Muscle of back (tissue), 13 donors: ENCODE measurements around the gene BICDL1. TPM values are rescaled to one million over a fixed set of nuclear protein-coding genes. Genes with fewer than 3 reads are reported as not detected.
"Not testable (repeated sequence)": the region's sequence is repeated elsewhere in the genome, so short reads cannot be mapped to it uniquely, and the experiment has no call there.

Experiments used
- DNase-seq, 3 donors: peaks; one replicate each; pipeline versions ENCODE4 v3.0.0 to v3.0.0-alpha.2; 2013
- long read RNA-seq, 9 donors: transcript quantifications; one replicate each; lab custom pipeline, GENCODE V29; 2026
- polyA plus RNA-seq, 10 donors: library from polyadenylated mRNA; unstranded; fragments of 120-200 nt; gene quantifications; one replicate each; pipeline ENCODE4 v1.2.1, GENCODE V29; 2013; ENCODE audit not compliant: insufficient read length in 10 of 10

Gene BICDL1
- polyA plus RNA-seq, result 1 to 10 TPM; 1.9 to 5.9 (median 3.5) TPM
- long read RNA-seq, donor 1, result 0 reads
- long read RNA-seq, donor 2, result 0 reads
- long read RNA-seq, donor 3, result 0 reads
- long read RNA-seq, donor 4, result 0 reads
- long read RNA-seq, donor 5, partial matches to known transcripts, result 26 of 26 reads
- long read RNA-seq, donor 5, other reads (novel, unspliced or antisense), result 0 of 26 reads
- long read RNA-seq, donor 6, result 0 reads
- long read RNA-seq, donor 7, result 0 reads
- long read RNA-seq, donor 8, result 0 reads
- long read RNA-seq, donor 9, result 0 reads

DNA sequence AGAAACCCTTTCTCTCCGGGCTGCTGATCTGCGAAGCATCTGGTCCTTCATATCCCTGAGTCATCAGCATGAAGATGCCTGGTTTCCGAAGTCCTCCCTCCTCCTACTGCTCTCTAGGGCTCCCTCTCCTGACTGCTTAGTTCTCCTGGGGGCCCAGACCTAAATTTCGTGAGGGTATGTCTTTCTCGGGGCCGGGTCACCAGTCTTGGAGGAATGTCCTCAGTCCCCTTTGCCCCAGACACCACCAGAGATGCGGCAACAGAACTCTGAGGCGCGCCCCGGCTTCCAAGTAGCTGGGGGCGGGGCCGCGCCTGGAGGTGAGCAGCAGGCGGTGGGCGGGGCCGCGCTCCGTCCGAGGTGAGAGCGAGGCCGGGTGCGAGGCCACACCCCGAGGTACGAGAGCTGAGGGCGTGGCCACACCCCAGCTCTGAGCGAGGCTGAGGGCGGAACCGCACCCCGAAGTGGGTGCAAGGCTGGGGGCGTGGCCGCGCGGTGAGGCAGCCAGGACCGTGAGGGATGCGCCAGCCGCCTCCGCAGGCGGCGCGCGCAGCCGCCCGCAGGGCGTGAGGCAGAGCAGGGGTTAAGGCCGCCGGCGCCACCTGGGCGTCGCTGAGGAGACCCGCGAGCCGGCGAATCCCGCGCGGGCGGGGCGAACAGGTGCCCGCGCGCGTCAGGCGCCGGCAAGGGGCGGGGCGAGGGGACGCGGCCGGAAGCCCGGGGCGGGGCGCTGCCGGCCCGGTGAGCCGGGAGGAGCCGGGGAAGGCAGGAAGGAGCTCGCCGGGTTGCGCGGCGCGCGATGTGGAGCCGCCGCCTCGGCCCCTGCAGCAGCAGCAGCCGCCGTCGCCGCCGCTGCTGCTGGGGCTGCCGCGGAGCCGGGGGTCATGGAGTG lies at the start of gene BICDL1:
BICDL1 (plus strand) TSS at position 765 of the 889 bp plus-strand sequence. CDS start 633 bp downstream, outside the sequence.
- peak; percentile 31 to 42 (median 42) for DNase-seq

GRCh38 chr12:119940897-119941296 lies 48.1 kb upstream of the BICDL1 start:
- DNase-seq, result peak in 1 of 3 donors; percentile 9

GRCh38 chr12:119942386-119942785 lies 46.6 kb upstream of the BICDL1 start:
- DNase-seq, result no peak

GRCh38 chr12:119946213-119946612 lies 42.8 kb upstream of the BICDL1 start:
- DNase-seq, result no peak

DNA sequence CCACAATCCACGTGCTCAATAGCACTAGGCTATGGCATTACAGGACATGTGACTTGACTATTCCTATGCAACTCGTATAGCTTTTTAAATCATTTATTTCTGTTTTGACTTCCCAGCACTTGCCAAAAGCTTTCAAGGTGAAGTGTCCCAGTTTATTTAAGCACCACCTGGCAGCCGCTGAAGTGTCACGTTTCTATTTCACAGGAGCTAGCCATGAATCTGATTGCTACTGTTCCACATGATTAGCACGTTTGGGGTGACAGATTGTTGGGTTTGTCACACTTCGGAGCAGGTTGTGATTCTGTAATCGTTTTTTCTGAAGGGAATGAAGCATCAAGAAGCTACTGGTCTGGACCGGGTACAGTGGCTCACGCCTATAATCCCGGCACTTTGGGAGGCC lies 39.9 kb upstream of the BICDL1 start:
- DNase-seq, result no peak

GRCh38 chr12:119949594-119949993 lies 39.4 kb upstream of the BICDL1 start:
- no peak for DNase-seq

DNA sequence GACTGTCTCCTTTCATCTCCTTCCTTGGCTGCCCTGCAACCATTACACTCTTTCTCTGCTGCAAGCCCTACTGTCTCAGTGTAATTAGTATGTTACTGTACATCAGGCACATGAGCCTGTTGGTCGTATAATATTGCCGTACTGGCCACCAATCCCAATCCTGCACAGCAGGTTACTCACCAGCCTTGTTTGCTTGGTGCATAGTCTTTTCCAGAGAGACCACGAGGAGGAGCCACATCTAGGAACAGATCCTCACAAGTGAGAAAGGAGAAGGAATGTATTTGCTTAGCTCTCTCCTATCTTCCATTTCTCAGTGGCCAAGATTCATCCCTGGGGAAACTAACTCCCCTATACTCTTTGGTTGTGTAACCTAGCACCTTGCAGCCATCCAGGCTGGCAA lies 33.0 kb upstream of the BICDL1 start:
- no peak for DNase-seq

- no peak for DNase-seq
Measured at GRCh38 chr12:119957135-119957534, 31.9 kb upstream of the BICDL1 start.

DNA sequence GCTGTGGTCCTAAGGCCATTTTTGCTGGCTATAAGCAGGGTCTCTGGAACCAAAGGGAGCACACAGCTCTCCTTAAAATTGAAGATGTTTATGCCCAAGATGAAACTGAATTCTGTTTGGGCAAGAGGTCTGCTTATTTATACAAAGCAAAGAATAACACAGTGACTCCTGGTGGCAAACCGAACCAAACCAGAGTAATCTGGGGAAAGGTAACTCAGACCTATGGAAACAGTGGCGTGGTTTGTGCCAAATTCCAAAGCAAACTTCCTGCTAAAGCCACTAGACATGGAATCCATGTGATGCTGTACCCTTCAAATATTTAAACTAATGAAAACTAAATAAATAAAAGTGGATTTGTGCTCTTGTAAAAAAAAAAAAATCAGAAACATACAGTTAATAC lies 29.6 kb upstream of the BICDL1 start:
- DNase-seq, result no peak

GRCh38 chr12:119964123-119964522 lies 24.9 kb upstream of the BICDL1 start:
- DNase-seq, result no peak

DNA sequence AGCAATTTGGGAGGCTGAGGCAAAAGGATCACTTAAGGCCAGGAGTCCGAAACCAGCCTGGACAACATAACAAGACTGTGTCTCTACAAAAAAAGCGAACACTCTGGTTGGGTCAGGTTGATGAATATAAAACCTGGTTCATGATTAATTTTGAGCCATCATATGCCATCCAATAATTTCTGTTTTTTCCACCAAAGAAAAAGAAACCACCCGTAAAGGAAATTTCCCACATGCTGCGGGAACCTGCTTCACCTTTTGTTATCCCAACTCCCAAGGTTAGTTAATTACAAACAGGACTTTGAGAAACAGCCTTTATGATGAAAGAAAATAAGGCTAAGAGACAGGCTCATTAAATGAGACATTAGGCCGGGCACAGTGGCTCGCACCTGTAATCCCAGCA lies 24.1 kb upstream of the BICDL1 start:
- no peak for DNase-seq

GRCh38 chr12:119980242-119980641 lies 8.8 kb upstream of the BICDL1 start:
- DNase-seq, result no peak

DNA sequence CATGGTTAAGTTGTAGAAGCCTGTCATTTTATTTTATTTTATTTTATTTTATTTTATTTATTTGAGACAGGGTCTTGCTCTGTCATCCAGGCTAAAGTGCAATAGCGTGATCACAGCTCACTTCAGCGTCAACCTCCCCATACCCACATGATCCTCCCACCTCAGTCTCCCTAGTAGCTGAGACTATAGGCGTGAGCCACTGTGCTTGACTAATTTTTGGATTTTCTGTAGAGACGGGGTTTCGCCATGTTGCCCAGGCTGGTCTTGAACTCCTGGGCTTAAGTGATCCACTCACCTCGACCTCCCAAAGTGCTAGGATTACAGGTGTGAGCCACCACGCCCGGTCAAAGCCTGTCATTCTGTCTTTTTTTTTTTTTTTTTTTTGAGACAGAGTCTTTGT lies 8.3 kb upstream of the BICDL1 start:
- DNase-seq, result not testable (repeated sequence)

GRCh38 chr12:119989361-119989730 lies 310 bp downstream of the BICDL1 start:
- peak; percentile 15 to 66 (median 27) for DNase-seq

GRCh38 chr12:119989731-119990381 lies 820 bp downstream of the BICDL1 start:
- peak; percentile 69 to 92 (median 82) for DNase-seq

GRCh38 chr12:119990382-119990874 lies 1.4 kb downstream of the BICDL1 start:
- no peak for DNase-seq

DNA sequence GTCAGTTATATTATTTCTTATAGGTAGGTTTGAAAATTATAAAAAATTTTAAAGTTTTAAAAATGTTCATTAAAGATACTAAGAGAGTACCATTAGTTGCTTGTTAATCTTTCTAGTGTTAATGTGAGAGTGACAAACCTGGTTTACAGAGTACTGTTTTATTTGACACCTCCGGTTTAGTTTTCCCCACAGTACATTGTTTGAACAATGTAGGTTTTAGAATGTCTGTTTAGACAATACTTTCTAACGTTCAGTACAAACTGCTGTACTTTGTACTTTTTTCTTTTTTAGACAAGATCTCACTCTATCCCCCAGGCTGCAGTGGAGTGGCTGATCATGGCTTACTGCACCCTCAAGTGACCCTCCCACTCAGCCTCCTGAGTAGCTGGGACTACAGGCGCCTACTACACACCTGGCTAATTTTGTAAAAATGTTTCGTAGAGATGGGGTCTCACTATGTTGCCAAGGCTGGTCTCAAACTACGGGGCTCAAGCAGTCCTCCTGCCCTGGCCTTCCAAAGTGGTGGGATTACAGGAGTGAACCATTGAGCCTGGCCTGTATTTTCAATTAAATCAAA lies 3.2 kb downstream of the BICDL1 start:
- no peak for DNase-seq

DNA sequence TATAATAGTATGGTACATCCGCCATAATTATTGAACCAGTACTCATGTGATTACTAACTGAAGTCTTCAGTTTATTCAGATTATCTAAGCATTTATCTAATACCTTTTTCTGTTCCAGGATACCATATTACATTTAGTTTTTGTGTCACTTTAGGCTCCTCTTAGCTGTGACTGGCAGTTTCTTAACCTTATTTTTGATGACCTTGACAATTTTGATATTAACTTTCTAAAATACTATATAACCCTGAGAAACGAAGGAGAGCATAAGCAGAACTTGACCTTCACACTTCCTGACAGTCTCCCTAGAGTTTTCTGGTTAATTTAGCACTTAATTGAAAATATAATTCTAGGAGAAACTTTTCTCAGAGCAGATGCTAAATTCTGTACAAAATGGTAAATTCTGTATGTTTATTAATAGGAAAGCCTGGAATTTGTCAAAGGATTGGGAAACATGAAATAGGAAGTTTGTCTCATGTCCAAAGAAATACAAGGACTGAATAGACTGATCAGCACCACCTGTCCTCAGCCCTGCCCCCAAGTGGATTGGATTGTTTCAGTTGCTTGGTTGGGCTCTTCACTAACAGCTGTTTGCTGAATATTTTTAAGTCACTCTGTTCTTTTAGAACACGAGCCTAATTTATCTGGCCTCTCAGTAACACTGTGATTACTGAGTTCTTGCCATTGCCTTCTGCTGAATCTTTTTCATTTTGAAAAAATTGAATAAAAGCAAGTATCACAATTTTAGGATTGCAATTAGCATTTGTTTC lies 6.0 kb downstream of the BICDL1 start:
- peak in 2 of 3 donors; percentile 5 to 10 for DNase-seq

DNA sequence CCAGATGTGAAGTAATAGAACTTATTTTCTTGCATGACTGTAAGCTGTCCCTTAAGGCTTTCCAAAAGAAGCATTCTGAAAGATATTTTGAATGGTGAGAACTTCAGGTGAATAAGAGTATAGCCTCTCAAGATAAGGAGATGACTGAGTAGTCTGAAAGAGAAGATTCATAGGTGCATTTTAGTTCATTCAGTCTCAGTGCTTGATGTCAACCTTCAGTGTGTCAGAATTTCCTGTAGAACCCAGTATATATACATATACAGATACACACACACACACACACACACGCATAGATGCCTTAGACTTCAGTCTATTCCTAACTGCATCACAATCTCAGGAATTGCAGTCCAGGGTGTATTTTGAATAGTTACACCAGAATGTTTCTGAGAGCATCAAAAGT lies 7.4 kb downstream of the BICDL1 start:
- DNase-seq, result no peak

DNA sequence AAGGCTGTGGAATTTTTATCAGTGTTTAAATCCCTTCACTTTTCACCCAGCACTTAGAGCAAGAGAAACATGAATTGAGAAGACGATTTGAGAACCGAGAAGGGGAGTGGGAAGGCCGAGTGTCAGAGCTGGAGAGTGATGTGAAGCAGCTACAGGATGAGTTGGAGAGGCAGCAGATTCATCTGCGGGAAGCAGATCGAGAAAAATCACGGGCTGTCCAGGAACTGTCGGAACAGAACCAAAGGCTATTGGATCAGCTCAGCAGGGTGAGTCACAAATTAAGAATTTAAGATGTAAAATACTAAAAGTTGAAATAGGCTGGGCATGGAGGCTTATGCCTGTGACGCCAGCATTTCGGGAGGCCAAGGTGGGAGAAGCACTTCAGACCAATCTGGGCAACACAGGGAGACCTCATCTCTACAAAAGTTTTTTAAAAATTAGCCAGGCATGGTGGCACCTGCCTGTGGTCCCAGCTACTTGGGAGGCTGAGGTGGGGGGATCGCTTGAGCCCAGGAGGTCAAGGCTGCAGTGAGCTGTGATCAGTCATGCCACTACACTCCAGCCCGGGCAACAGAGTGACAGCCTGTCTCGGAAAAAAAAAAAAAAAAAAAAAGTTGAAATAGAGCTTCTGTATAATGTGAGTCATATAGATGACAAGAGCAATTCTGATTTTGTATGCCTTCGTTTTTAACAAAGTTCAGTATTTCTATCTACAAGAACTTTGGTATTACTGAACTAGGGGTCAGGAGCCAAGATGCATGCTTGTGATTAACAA lies 9.6 kb downstream of the BICDL1 start:
- no peak for DNase-seq
